Measurements from ENCODE around the gene PKNOX2.

The PKNOX2 gene

GRCh38 chr11:125418396-125418795, 253.8 kb downstream of the PKNOX2 start:
- Histone ChIP-seq H3K4me1 (ENCODE audit: control insufficient read depth in 1 of 2, insufficient read depth in 2 of 2, low read length in 2 of 2) (peaks cover 0 to 4% of the 10 kb centered on the region in 2 experiments), H2BK120ac (ENCODE audit: insufficient read depth, low read length, poor library complexity) (no peak overlapping the region), H3K4me2 (ENCODE audit: low read length) (no peak overlapping the region), H3K4me3 (ENCODE audit: low read depth, low read length) (no peak overlapping the region), H2AFZ (ENCODE audit: insufficient read depth, low read length, poor library complexity) (no peak overlapping the region), H4K8ac (ENCODE audit: low read depth, low read length) (no peak overlapping the region), H4K91ac (ENCODE audit: low read depth, low read length) (no peak overlapping the region), H3K23ac (ENCODE audit: low read length) (no peak overlapping the region), H3K79me2 (ENCODE audit: control insufficient read depth, insufficient read depth, low read length, poor library complexity) (no peaks in the 10 kb centered on the region), H3K9me3 (ENCODE audit: insufficient read depth, low read depth, low read length) (no peaks in the 10 kb centered on the region), H2BK12ac (ENCODE audit: low read length) (no peak overlapping the region), H3K79me1 (ENCODE audit: low read length) (no peaks in the 10 kb centered on the region), H3K9ac (ENCODE audit: low read length) (no peak overlapping the region), H4K12ac (ENCODE audit: low read depth, low read length) (no peak overlapping the region), H3K36me3 (ENCODE audit: control insufficient read depth in 1 of 2, insufficient read depth in 2 of 2, low read length in 2 of 2) (no peaks in the 10 kb centered on the region), H3K4ac (ENCODE audit: low read depth, low read length) (no peak overlapping the region), H3K18ac (ENCODE audit: low read length) (no peak overlapping the region), H2BK5ac (ENCODE audit: low read depth, low read length, poor library complexity) (no peak overlapping the region), H3K27ac (ENCODE audit: low read depth, low read length) (no peak overlapping the region), H3K14ac (ENCODE audit: low read length) (no peak overlapping the region), H3K27me3 (ENCODE audit: insufficient read depth, low read length) (no peaks in the 10 kb centered on the region), H2AK5ac (ENCODE audit: low read length) (no peak overlapping the region)
- no peak for DNase-seq
- no CpG with 5 or more reads among the region's 9 CpGs for WGBS (ENCODE audit: extremely low coverage, insufficient coverage, insufficient read length)

- no CpG with 5 or more reads among the region's 4 CpGs for WGBS (ENCODE audit: extremely low coverage, insufficient coverage, insufficient read length)
- H3K9ac ChIP-seq (ENCODE audit: low read length) = no peak overlapping the region
These were observed 258.1 kb downstream of the PKNOX2 start for GRCh38 chr11:125422681-125423080.

GRCh38 chr11:125423247-125423849, 258.8 kb downstream of the PKNOX2 start:
- H4K12ac ChIP-seq (ENCODE audit: low read depth, low read length) = no peak overlapping the region
- H3K4me1 ChIP-seq (ENCODE audit: control insufficient read depth in 1 of 2, insufficient read depth in 2 of 2, low read length in 2 of 2) = peaks cover 0 to 2% of the 10 kb centered on the region in 2 experiments
- WGBS (ENCODE audit: extremely low coverage, insufficient coverage, insufficient read length) = no CpG with 5 or more reads among the region's 9 CpGs
- no peaks in the 10 kb centered on the region for H3K36me3 ChIP-seq (ENCODE audit: control insufficient read depth in 1 of 2, insufficient read depth in 2 of 2, low read length in 2 of 2)
- H3K23ac ChIP-seq (ENCODE audit: low read length) = no peak overlapping the region
- H3K27me3 ChIP-seq (ENCODE audit: insufficient read depth, low read length) = no peaks in the 10 kb centered on the region
- no peaks in the 10 kb centered on the region for H3K79me2 ChIP-seq (ENCODE audit: control insufficient read depth, insufficient read depth, low read length, poor library complexity)
- H2BK120ac ChIP-seq (ENCODE audit: insufficient read depth, low read length, poor library complexity) = no peak overlapping the region
- H3K79me1 ChIP-seq (ENCODE audit: low read length) = no peaks in the 10 kb centered on the region
- H2AK5ac ChIP-seq (ENCODE audit: low read length) = no peak overlapping the region
- H3K9me3 ChIP-seq (ENCODE audit: insufficient read depth, low read depth, low read length) = peaks cover 2% of the 10 kb centered on the region
- H3K4me2 ChIP-seq (ENCODE audit: low read length) = no peak overlapping the region
- no peak overlapping the region for H3K9ac ChIP-seq (ENCODE audit: low read length)
- H4K8ac ChIP-seq (ENCODE audit: low read depth, low read length) = no peak overlapping the region
- DNase-seq = peak in 1 of 2 donors; percentile 28
- no peak overlapping the region for H2BK12ac ChIP-seq (ENCODE audit: low read length)
- H3K18ac ChIP-seq (ENCODE audit: low read length) = no peak overlapping the region
- H2BK5ac ChIP-seq (ENCODE audit: low read depth, low read length, poor library complexity) = no peak overlapping the region
- H3K4me3 ChIP-seq (ENCODE audit: low read depth, low read length) = no peak overlapping the region
- no peak overlapping the region for H3K14ac ChIP-seq (ENCODE audit: low read length)
- no peak overlapping the region for H4K91ac ChIP-seq (ENCODE audit: low read depth, low read length)
- H3K27ac ChIP-seq (ENCODE audit: low read depth, low read length) = no peak overlapping the region
- H3K4ac ChIP-seq (ENCODE audit: low read depth, low read length) = no peak overlapping the region
- no peak overlapping the region for H2AFZ ChIP-seq (ENCODE audit: insufficient read depth, low read length, poor library complexity)

More at GRCh38 chr11:125422681-125423080, 258.1 kb downstream of the PKNOX2 start:
- Histone ChIP-seq H3K14ac (ENCODE audit: low read length) (no peak overlapping the region), H4K8ac (ENCODE audit: low read depth, low read length) (no peak overlapping the region), H2BK5ac (ENCODE audit: low read depth, low read length, poor library complexity) (no peak overlapping the region), H3K27me3 (ENCODE audit: insufficient read depth, low read length) (no peaks in the 10 kb centered on the region), H3K4me2 (ENCODE audit: low read length) (no peak overlapping the region), H3K4me3 (ENCODE audit: low read depth, low read length) (no peak overlapping the region), H3K36me3 (ENCODE audit: control insufficient read depth in 1 of 2, insufficient read depth in 2 of 2, low read length in 2 of 2) (no peaks in the 10 kb centered on the region), H3K9me3 (ENCODE audit: insufficient read depth, low read depth, low read length) (peaks cover 2% of the 10 kb centered on the region), H2AK5ac (ENCODE audit: low read length) (no peak overlapping the region), H3K23ac (ENCODE audit: low read length) (no peak overlapping the region), H2BK12ac (ENCODE audit: low read length) (no peak overlapping the region), H3K18ac (ENCODE audit: low read length) (no peak overlapping the region), H3K27ac (ENCODE audit: low read depth, low read length) (no peak overlapping the region), H2AFZ (ENCODE audit: insufficient read depth, low read length, poor library complexity) (no peak overlapping the region), H3K79me1 (ENCODE audit: low read length) (no peaks in the 10 kb centered on the region), H2BK120ac (ENCODE audit: insufficient read depth, low read length, poor library complexity) (no peak overlapping the region), H3K4me1 (ENCODE audit: control insufficient read depth in 1 of 2, insufficient read depth in 2 of 2, low read length in 2 of 2) (peaks cover 0 to 4% of the 10 kb centered on the region in 2 experiments), H4K12ac (ENCODE audit: low read depth, low read length) (no peak overlapping the region), H4K91ac (ENCODE audit: low read depth, low read length) (no peak overlapping the region), H3K79me2 (ENCODE audit: control insufficient read depth, insufficient read depth, low read length, poor library complexity) (no peaks in the 10 kb centered on the region), H3K4ac (ENCODE audit: low read depth, low read length) (no peak overlapping the region)
- no peak for DNase-seq

- H3K4me3 ChIP-seq (ENCODE audit: low read depth, low read length) = no peak overlapping the region
- H3K27me3 ChIP-seq (ENCODE audit: insufficient read depth, low read length) = no peaks in the 10 kb centered on the region
- no peak overlapping the region for H4K8ac ChIP-seq (ENCODE audit: low read depth, low read length)
- no peak overlapping the region for H3K27ac ChIP-seq (ENCODE audit: low read depth, low read length)
- no peak overlapping the region for H4K91ac ChIP-seq (ENCODE audit: low read depth, low read length)
- H3K9me3 ChIP-seq (ENCODE audit: insufficient read depth, low read depth, low read length) = peaks cover 2% of the 10 kb centered on the region
- H2BK120ac ChIP-seq (ENCODE audit: insufficient read depth, low read length, poor library complexity) = no peak overlapping the region
- H2AFZ ChIP-seq (ENCODE audit: insufficient read depth, low read length, poor library complexity) = no peak overlapping the region
- no peak overlapping the region for H2BK12ac ChIP-seq (ENCODE audit: low read length)
- H4K12ac ChIP-seq (ENCODE audit: low read depth, low read length) = no peak overlapping the region
- H3K79me2 ChIP-seq (ENCODE audit: control insufficient read depth, insufficient read depth, low read length, poor library complexity) = no peaks in the 10 kb centered on the region
- H3K36me3 ChIP-seq (ENCODE audit: control insufficient read depth in 1 of 2, insufficient read depth in 2 of 2, low read length in 2 of 2) = no peaks in the 10 kb centered on the region
- H2AK5ac ChIP-seq (ENCODE audit: low read length) = no peak overlapping the region
- no peak overlapping the region for H3K4me2 ChIP-seq (ENCODE audit: low read length)
- no peak overlapping the region for H3K14ac ChIP-seq (ENCODE audit: low read length)
- no peak overlapping the region for H3K4ac ChIP-seq (ENCODE audit: low read depth, low read length)
- no peak overlapping the region for H3K23ac ChIP-seq (ENCODE audit: low read length)
- H3K18ac ChIP-seq (ENCODE audit: low read length) = no peak overlapping the region
- no peaks in the 10 kb centered on the region for H3K79me1 ChIP-seq (ENCODE audit: low read length)
- no CpG with 5 or more reads among the region's 9 CpGs for WGBS (ENCODE audit: extremely low coverage, insufficient coverage, insufficient read length)
- H3K4me1 ChIP-seq (ENCODE audit: control insufficient read depth in 1 of 2, insufficient read depth in 2 of 2, low read length in 2 of 2) = no peaks in the 10 kb centered on the region
- no peak overlapping the region for H2BK5ac ChIP-seq (ENCODE audit: low read depth, low read length, poor library complexity)
- no peak for DNase-seq
- H3K9ac ChIP-seq (ENCODE audit: low read length) = no peak overlapping the region
These were observed 261.1 kb downstream of the PKNOX2 start for GRCh38 chr11:125425601-125426000.
